PC-9 (cell line): ENCODE data around the gene KLK11. TPM values are rescaled to one million over a fixed set of nuclear protein-coding genes. Genes with fewer than 3 reads are reported as not detected.

Experiments
- BruUV-seq: library from RNA; stranded (reverse); fragments of 400-500 nt; replicated peaks from 2 replicates; lab custom pipeline; 2021; lab: Mats Ljungman, UMichigan
- CTCF ChIA-PET: fragments of 300-600 bp; sonication (Branson Sonifier 250); formaldehyde crosslinking; loops from one replicate; lab custom pipeline; 2022; ENCODE audit warnings: antibody characterized with exemption; lab: Charles Lee
- POLR2A ChIA-PET: fragments of 300-600 bp; sonication (Branson Sonifier 250); formaldehyde crosslinking; loops from one replicate; lab custom pipeline; 2022; ENCODE audit warnings: antibody characterized with exemption; ENCODE audit not compliant: unreplicated experiment; lab: Charles Lee
- DNase-seq, 2 experiments: peaks; one replicate each; pipeline versions ENCODE4 v3.0.0 to v3.0.0-alpha.2; 2015 to 2022; ENCODE audit warnings: mixed read lengths in 1 of 2
- H2AFZ ChIP-seq: fragments of 200-600 bp; sonication (generic); 2 replicates; pipeline ENCODE4 v1.8.1; 2017; ENCODE audit warnings: antibody characterized with exemption
- H3F3A ChIP-seq: fragments of 200-600 bp; sonication (generic); 2 replicates; pipeline ENCODE4 v1.8.1; 2017; ENCODE audit warnings: antibody characterized with exemption, mild to moderate bottlenecking, low read depth; ENCODE audit not compliant: insufficient read depth
- H3K27ac ChIP-seq: fragments of 200-600 bp; sonication (generic); 2 replicates; pipeline ENCODE4 v1.6.1; 2016; ENCODE audit warnings: mixed run types
- H3K27me3 ChIP-seq: fragments of 200-600 bp; sonication (generic); 2 replicates; pipeline ENCODE4 v1.6.1; 2016; ENCODE audit warnings: low read depth, mixed run types; ENCODE audit not compliant: insufficient read depth
- H3K36me3 ChIP-seq: fragments of 200-600 bp; sonication (generic); 2 replicates; pipeline ENCODE4 v1.6.1; 2016; ENCODE audit warnings: low read depth, mixed run types
- H3K4me1 ChIP-seq: fragments of 200-600 bp; sonication (generic); replicated peaks from 2 replicates; pipeline ENCODE4 v1.6.1; 2016; ENCODE audit warnings: mixed run types; ENCODE audit not compliant: insufficient read depth
- H3K4me2 ChIP-seq: fragments of 200-600 bp; sonication (generic); 2 replicates; pipeline ENCODE4 v1.6.1; 2017; ENCODE audit warnings: mixed run types
- H3K4me3 ChIP-seq: fragments of 200-600 bp; sonication (generic); 2 replicates; pipeline ENCODE4 v1.6.1; 2016; ENCODE audit warnings: mixed run types
- H3K79me2 ChIP-seq: fragments of 200-600 bp; sonication (generic); 2 replicates; pipeline ENCODE4 v1.6.1; 2017; ENCODE audit warnings: low read depth, mixed run types
- H3K9me2 ChIP-seq: fragments of 200-600 bp; sonication (generic); 2 replicates; pipeline ENCODE4 v1.8.1; 2017; ENCODE audit warnings: mild to moderate bottlenecking; ENCODE audit not compliant: insufficient read depth
- H3K9me3 ChIP-seq: fragments of 200-600 bp; sonication (generic); 2 replicates; pipeline ENCODE4 v1.8.1; 2016; ENCODE audit warnings: low read depth; ENCODE audit not compliant: insufficient read depth
- H4K20me1 ChIP-seq: fragments of 200-600 bp; sonication (generic); 2 replicates; pipeline ENCODE4 v1.8.1; 2017; ENCODE audit not compliant: insufficient read depth
- EZH2 ChIP-seq: fragments of 200-600 bp; sonication (generic); IDR thresholded peaks from 2 replicates; pipeline ENCODE4 v1.8.0; 2017; ENCODE audit warnings: antibody characterized with exemption, low read depth
- intact Hi-C: fragments of 100-400 bp; cut with micrococcal nuclease; formaldehyde crosslinking; loops from one replicate; pipeline ENCODE4 v1.10.0; 2022; ENCODE audit not compliant: unreplicated experiment
- total RNA-seq: library from RNA; stranded (reverse); gene quantifications from 2 replicates; pipeline ENCODE4 v1.2.3, GENCODE V29; 2021
- TF ChIP-seq, protein P1 (sequence below): fragments of 200-600 bp; sonication (generic); conservative IDR thresholded peaks from 2 replicates; pipeline ENCODE4 v1.6.1; 2017; ENCODE audit warnings: mixed run types, antibody characterized with exemption, mild to moderate bottlenecking, moderate library complexity

Gene KLK11
- total RNA-seq, 1 experiment from 2014 or later: 1.5 TPM

DNA sequence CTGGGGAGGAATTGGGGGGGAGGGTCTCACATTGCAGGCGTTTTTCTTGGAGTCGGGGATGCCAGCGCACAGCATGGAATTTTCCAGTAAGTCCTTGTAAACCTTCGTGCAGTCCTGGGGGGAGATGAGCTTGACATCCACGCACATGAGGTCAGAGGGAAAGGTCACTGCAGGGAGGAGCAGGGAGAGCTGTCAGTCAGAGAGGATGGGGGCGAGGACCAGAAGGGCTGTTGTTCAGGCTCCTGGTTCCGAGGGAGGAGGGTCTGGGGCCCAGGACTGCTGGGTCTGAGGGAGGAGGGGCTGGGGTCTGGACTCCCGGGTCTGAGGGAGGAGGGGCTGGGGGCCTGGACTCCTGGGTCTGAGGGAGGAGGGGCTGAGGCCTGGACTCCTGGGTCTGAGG is 46.7 kb downstream of the KLK11 start:
- Histone ChIP-seq H3K4me1 (peaks cover 32% of the 10 kb centered on the region), H3K79me2 (no peaks in the 10 kb centered on the region), H3K9me2 (no peaks in the 10 kb centered on the region), H3K4me2 (peak overlapping the region; percentile 53), H2AFZ (no peak overlapping the region), H4K20me1 (no peaks in the 10 kb centered on the region), H3K27ac (peak overlapping the region; percentile 72), H3K36me3 (peaks cover 14% of the 10 kb centered on the region; the same call in 1 of the 2 replicates), H3K9me3 (no peaks in the 10 kb centered on the region), H3K4me3 (no peak overlapping the region), H3K27me3 (no peaks in the 10 kb centered on the region), H3F3A (peaks cover 17% of the 10 kb centered on the region; the same call in 1 of the 2 replicates)
- no peak for DNase-seq
- POLR2A ChIA-PET: no interaction called here
- intact Hi-C loops: no loop called here
- TF ChIP-seq, protein P1, sequence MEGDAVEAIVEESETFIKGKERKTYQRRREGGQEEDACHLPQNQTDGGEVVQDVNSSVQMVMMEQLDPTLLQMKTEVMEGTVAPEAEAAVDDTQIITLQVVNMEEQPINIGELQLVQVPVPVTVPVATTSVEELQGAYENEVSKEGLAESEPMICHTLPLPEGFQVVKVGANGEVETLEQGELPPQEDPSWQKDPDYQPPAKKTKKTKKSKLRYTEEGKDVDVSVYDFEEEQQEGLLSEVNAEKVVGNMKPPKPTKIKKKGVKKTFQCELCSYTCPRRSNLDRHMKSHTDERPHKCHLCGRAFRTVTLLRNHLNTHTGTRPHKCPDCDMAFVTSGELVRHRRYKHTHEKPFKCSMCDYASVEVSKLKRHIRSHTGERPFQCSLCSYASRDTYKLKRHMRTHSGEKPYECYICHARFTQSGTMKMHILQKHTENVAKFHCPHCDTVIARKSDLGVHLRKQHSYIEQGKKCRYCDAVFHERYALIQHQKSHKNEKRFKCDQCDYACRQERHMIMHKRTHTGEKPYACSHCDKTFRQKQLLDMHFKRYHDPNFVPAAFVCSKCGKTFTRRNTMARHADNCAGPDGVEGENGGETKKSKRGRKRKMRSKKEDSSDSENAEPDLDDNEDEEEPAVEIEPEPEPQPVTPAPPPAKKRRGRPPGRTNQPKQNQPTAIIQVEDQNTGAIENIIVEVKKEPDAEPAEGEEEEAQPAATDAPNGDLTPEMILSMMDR: no peak
- TF ChIP-seq EZH2: no peak
- BruUV-seq: no TSS peak
- CTCF ChIA-PET: interaction anchor here (0.7 kb wide), 1 partner anchor 184 kb away, joined by 8 read pairs; no protein-coding TSS in a partner anchor

GRCh38 chr19:50978772-50979390 is 47.5 kb downstream of the KLK11 start:
- H3K27ac ChIP-seq: peak overlapping the region; percentile 72
- no peaks in the 10 kb centered on the region for H3K9me2 ChIP-seq
- no peak overlapping the region for H2AFZ ChIP-seq
- peaks cover 14% of the 10 kb centered on the region; the same call in 1 of the 2 replicates for H3K36me3 ChIP-seq
- BruUV-seq: no TSS peak
- no peaks in the 10 kb centered on the region for H3K9me3 ChIP-seq
- H3K4me3 ChIP-seq: no peak overlapping the region
- H3K4me2 ChIP-seq: peak overlapping the region; percentile 53
- no peaks in the 10 kb centered on the region for H3K27me3 ChIP-seq
- TF ChIP-seq, protein P1: no peak
- no peak for TF ChIP-seq EZH2
- H4K20me1 ChIP-seq: no peaks in the 10 kb centered on the region
- H3K79me2 ChIP-seq: no peaks in the 10 kb centered on the region
- ChIA-PET CTCF (no interaction called here), POLR2A (no interaction called here)
- intact Hi-C loops: no loop called here
- H3F3A ChIP-seq: peaks cover 20% of the 10 kb centered on the region
- DNase-seq: no peak
- peaks cover 39% of the 10 kb centered on the region for H3K4me1 ChIP-seq

GRCh38 chr19:50977626-50978025 is 48.8 kb downstream of the KLK11 start:
- Histone ChIP-seq H3K9me2 (no peaks in the 10 kb centered on the region), H3K36me3 (peaks cover 14% of the 10 kb centered on the region; the same call in 1 of the 2 replicates), H3K4me2 (no peak overlapping the region), H3F3A (peaks cover 30% of the 10 kb centered on the region), H4K20me1 (no peaks in the 10 kb centered on the region), H3K27me3 (no peaks in the 10 kb centered on the region), H3K79me2 (no peaks in the 10 kb centered on the region), H3K4me3 (no peak overlapping the region), H3K27ac (no peak overlapping the region), H3K4me1 (peaks cover 51% of the 10 kb centered on the region), H3K9me3 (no peaks in the 10 kb centered on the region), H2AFZ (no peak overlapping the region)
- TF ChIP-seq, protein P1: no peak
- TF ChIP-seq EZH2: no peak
- ChIA-PET POLR2A (no interaction called here), CTCF (no interaction called here)
- no peak for DNase-seq
- BruUV-seq: no TSS peak
- intact Hi-C loops: no loop called here
